GM18511 (cell line): Measurements from ENCODE around the gene ERVFRD-1.

ENCODE experiments used
- ATAC-seq: cut with Tn5 transposase; IDR thresholded peaks from one replicate; pipeline ENCODE4 v1.9.1; 2021; ENCODE audit warnings: mild to moderate bottlenecking, moderate library complexity; ENCODE audit not compliant: unreplicated experiment

The ERVFRD-1 gene

DNA sequence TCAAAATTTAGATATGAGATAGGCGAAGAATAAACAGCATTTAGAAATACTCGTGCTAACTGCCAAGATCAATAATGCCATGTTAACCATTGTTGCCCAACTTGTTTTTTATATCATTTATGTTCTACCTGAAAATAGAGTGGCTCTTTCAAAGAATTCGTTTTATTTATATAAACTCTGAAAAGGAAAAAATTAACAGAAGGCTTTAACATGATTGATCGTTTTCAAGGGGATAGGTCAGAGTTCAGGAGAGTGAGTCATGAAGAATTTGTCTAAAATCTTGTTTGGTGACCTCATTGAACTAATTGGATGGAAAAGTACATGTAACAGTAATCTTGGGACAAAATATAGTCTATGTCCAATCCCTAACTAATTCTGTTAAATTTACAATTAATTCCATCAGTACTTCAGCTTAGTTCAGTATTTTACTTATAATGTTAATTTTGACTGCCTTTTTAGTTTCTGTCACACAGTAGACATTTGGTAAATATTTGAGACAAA is 56.3 kb downstream of the ERVFRD-1 start:
- no peak for ATAC-seq

DNA sequence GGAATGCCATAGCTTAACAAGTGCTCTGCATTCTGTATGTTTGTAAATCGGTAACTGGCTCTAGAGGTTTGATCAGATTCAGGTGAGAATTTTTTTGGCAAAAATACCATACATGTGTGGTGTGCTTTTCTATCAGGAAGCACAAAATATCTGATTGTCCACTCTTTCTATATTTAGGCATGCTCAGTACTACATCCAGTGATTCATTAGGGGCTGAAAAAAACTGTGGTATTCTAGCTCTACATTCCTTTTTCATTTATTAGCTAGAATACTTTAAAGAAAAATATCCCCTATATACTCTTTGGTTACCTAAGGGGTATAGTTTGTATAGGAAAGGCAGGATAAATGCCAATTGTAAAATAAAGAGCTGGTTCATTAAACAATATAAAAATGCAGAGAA is 56.8 kb downstream of the ERVFRD-1 start:
- no peak for ATAC-seq

DNA sequence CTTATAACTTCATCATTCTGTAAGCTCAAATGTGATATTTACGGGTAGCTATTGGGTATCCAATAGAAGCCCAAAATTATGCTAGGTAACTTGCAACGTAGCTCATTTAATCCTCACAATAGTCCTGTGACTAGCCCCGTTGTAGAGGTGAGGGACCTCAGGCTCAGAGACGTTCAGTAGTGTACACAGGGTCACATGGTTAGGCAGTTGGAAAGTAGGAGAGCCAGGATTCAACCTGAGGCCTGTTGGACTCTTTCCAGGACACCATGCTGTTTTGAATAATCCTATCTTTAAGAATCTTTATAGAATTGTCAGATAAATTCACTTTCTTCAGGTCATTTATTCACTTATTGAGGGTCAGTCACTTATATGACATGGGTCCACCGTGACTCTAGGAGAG is 58.2 kb downstream of the ERVFRD-1 start:
- no peak for ATAC-seq
